Activated CD8-positive, alpha-beta T cell treated with anti-CD3 and anti-CD28 coated beads for 36 hours (primary cell): ENCODE data around the gene DOK3. TPM values are rescaled to one million over a fixed set of nuclear protein-coding genes. Genes with fewer than 3 reads are reported as not detected.

Experiments
- ATAC-seq: fragments of 200-7000 bp; cut with Tn5 transposase; one replicate; pipeline ENCODE4 v1.10.0; 2021; ENCODE audit warnings: mild to moderate bottlenecking, moderate library complexity
- CTCF ChIA-PET: fragments of 350-600 bp; sonication (Branson Sonifier 250); formaldehyde crosslinking; loops from one replicate; lab custom pipeline; 2021; ENCODE audit warnings: antibody characterized with exemption; lab: Charles Lee
- POLR2A ChIA-PET: fragments of 350-600 bp; sonication (Branson Sonifier 250); formaldehyde crosslinking; loops from one replicate; lab custom pipeline; 2021; ENCODE audit warnings: antibody characterized with exemption; lab: Charles Lee
- DNase-seq: peaks from one replicate; pipeline ENCODE4 v3.0.0-alpha.2; 2020
- H3K27ac Mint-ChIP-seq: one replicate; pipeline ENCODE4 v1.8.0; 2021; ENCODE audit warnings: mild to moderate bottlenecking, mixed read lengths
- H3K27me3 Mint-ChIP-seq: one replicate; pipeline ENCODE4 v1.8.0; 2021; ENCODE audit warnings: mixed read lengths
- H3K36me3 Mint-ChIP-seq: one replicate; pipeline ENCODE4 v1.8.0; 2021; ENCODE audit warnings: low read depth, mixed read lengths
- H3K4me1 Mint-ChIP-seq: one replicate; pipeline ENCODE4 v1.8.0; 2021; ENCODE audit warnings: low read depth, mixed read lengths
- H3K4me3 Mint-ChIP-seq: one replicate; pipeline ENCODE4 v1.8.0; 2021; ENCODE audit warnings: mild to moderate bottlenecking, moderate library complexity, mixed read lengths
- H3K9me3 Mint-ChIP-seq: one replicate; pipeline ENCODE4 v1.8.0; 2021; ENCODE audit warnings: mixed read lengths
- CTCF ChIP-seq: fragments of 200-600 bp; IDR thresholded peaks from one replicate; pipeline ENCODE4 v1.8.0; 2022; ENCODE audit warnings: antibody characterized with exemption, mild to moderate bottlenecking
- intact Hi-C: fragments of 100-400 bp; cut with micrococcal nuclease; formaldehyde crosslinking; loops from one replicate; pipeline ENCODE4 v1.10.0; 2022
- total RNA-seq, 2 experiments: library from RNA; stranded (reverse); gene quantifications; one replicate each; pipeline ENCODE4 v1.2.3, GENCODE V29; 2021

Gene DOK3
- total RNA-seq, 2 experiments from 2014 or later, result 7.4 to 8.0 TPM

DNA sequence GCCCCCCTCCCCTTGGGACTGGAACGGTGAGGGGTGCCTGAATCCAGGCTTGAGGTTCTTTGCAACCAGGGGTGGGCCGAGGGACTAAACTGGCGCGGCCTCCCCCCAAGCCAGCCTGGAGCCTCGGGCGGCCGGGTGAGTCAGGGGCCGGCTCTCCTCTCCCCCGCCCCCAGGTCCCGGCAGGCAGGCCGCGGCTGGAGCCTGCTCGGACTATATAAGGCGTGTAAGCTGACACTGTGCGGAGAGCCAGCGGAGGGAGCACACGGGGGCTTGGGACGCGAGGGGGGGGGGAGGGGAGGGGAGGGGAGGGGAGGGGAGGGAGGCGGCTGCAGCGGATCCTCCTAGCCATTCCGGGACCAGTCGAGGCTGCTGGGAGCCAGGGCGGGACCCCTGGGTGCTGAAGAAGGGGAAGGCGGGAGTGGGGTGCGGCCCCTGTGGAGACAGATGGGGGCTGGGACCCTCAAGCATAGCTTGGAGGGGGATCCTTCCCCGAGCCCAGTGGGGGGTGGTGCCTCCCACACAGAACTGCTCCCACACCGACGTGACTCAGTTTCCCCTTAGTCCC is 12.8 kb downstream of the DOK3 start:
- Mint-ChIP-seq H3K36me3 (peaks cover 13% of the 10 kb centered on the region), H3K9me3 (no peaks in the 10 kb centered on the region), H3K4me3 (peak overlapping the region; percentile 79), H3K4me1 (peaks cover 38% of the 10 kb centered on the region), H3K27me3 (peaks cover 11% of the 10 kb centered on the region), H3K27ac (peak overlapping the region; percentile 49)
- ChIA-PET CTCF (interaction anchor here (0.6 to 4.8 kb wide), 16 partner anchors 12 to 187 kb away, joined by 3 to 30 read pairs (median 4); partner anchors contain the start of gene MXD3), POLR2A (interaction anchor here (0.8 to 7.1 kb wide), 8 partner anchors 9 to 107 kb away, joined by 3 to 130 read pairs (median 6); partner anchors contain the start of genes DBN1 and DDX41)
- intact Hi-C loops, result loop anchor here (2.0 to 5.0 kb wide), 3 partner anchors 40 to 185 kb away; partner anchors contain the start of gene MXD3
- DNase-seq (peak; percentile 50), ATAC-seq (peak; percentile 2)
- no peak for TF ChIP-seq CTCF

- ChIA-PET CTCF (interaction anchor here (1.2 to 4.8 kb wide), 7 partner anchors 12 to 106 kb away, joined by 3 to 30 read pairs (median 12); no protein-coding TSS in a partner anchor), POLR2A (interaction anchor here (0.8 to 7.1 kb wide), 9 partner anchors 8 to 107 kb away, joined by 3 to 130 read pairs (median 5); partner anchors contain the start of gene DBN1)
- H3K4me1 Mint-ChIP-seq, result peaks cover 38% of the 10 kb centered on the region
- H3K36me3 Mint-ChIP-seq, result peaks cover 15% of the 10 kb centered on the region
- intact Hi-C loops, result loop anchor here (2.0 to 5.0 kb wide), 3 partner anchors 39 to 184 kb away; partner anchors contain the start of gene MXD3
- no peak overlapping the region for H3K27ac Mint-ChIP-seq
- peaks cover 11% of the 10 kb centered on the region for H3K27me3 Mint-ChIP-seq
- no peaks in the 10 kb centered on the region for H3K9me3 Mint-ChIP-seq
- H3K4me3 Mint-ChIP-seq, result peak overlapping the region; percentile 71
- DNase-seq (no peak), ATAC-seq (no peak)
- TF ChIP-seq CTCF, result peak; percentile 47
Observed at GRCh38 chr5:177496070-177496726, 13.4 kb downstream of the DOK3 start.

DNA sequence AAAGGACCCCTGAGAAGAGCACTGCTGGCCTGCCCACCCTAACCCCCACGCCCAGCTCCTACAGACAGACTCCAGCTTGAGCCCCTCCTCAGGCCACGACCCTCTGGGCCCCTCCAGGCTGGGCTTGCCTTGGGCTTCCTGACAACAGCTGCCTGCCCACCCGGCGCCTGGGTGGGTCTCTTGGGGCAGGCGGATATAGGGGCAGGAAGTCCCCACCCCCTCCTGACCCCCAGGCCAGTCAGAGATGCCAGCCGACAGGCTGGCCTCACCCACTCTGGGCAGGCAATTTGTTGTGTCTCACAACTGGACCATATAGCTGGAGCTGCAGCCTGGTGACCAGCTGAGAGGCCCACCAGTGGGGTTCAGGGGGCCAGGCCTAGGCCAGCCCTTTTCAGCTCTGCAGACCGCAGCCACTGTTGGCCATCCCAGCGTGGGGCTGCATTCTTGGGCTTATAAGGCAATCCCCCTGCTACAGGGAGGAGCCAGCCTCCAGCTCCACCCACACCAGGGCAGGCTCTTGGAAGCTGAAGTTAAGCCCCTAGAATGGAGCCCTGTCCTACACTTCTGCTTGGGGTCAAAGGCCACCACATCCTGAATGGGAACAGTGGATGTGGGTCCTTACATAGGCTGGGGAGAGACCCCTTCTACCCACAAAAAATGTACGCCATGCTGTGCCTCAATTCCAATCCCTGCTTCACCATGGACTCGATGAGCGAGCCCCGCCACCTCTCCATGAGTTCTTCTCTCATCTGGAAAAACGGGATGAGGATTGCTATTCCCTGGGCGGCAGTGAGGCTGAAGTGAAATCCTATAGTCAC is 14.2 kb downstream of the DOK3 start:
- Mint-ChIP-seq H3K27me3 (peaks cover 11% of the 10 kb centered on the region), H3K9me3 (no peaks in the 10 kb centered on the region), H3K4me1 (peaks cover 38% of the 10 kb centered on the region), H3K4me3 (peak overlapping the region; percentile 71), H3K27ac (peak overlapping the region; percentile 78), H3K36me3 (peaks cover 20% of the 10 kb centered on the region)
- peak; percentile 46 for DNase-seq
- TF ChIP-seq CTCF, result no peak
- intact Hi-C loops, result loop anchor here (2.0 to 5.0 kb wide), 3 partner anchors 38 to 183 kb away; partner anchors contain the start of gene MXD3
- ChIA-PET POLR2A (interaction anchor here (1.0 to 7.1 kb wide), 7 partner anchors 9 to 96 kb away, joined by 3 to 130 read pairs (median 4); partner anchors contain the start of genes DBN1 and TMED9), CTCF (interaction anchor here (1.2 to 4.8 kb wide), 8 partner anchors 13 to 186 kb away, joined by 3 to 30 read pairs (median 5); no protein-coding TSS in a partner anchor)
- ATAC-seq, result no peak

DNA sequence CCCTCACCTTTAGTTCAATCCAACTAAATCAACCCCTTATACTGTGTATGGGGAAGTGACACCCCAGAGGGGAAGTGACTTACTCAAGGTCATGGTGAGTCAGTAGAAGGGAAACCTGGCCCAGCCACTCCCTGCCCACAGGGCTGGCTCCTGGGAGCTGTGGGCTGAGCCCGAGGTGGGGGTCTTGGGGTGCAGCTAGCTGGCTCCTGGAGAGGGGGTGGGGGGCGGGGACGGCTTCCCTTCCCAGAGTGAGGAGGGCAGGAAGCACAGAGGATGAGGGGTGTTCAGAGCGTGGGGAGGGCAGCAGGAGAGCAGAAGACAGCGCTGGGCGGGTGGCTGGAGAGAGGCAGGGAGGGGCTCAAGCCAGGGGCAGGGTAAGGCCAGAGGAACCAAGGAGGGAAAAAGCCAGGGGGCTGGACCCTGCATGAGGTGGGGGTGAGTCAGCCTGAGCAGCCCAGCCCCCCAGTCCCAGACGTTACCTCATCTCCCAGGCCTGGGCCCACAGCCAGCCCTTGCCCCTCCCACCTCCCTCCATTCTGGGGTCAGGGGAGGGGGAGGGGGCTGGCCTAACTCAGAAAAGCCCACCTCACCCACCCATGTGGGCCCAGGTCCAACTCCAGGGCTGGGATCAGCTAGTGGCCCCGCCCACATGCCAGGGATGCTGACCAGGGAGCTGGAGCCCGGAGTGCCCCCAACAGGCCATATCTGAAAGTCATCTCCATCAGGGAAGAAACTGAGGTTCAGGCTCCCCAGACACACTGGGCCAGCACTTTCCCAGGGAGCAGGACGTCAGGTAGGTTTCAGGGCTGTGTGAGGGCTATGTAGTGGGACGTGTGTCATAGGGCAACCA is 15.1 kb downstream of the DOK3 start:
- ChIA-PET CTCF (interaction anchor here (0.7 to 4.8 kb wide), 7 partner anchors 18 to 185 kb away, joined by 3 to 30 read pairs (median 5); no protein-coding TSS in a partner anchor), POLR2A (interaction anchor here (0.6 to 7.1 kb wide), 8 partner anchors 8 to 130 kb away, joined by 3 to 130 read pairs (median 4); partner anchors contain the start of genes DBN1 and TMED9)
- Mint-ChIP-seq H3K27ac (peak overlapping the region; percentile 78), H3K36me3 (peaks cover 26% of the 10 kb centered on the region), H3K9me3 (no peaks in the 10 kb centered on the region), H3K4me3 (no peak overlapping the region), H3K27me3 (peaks cover 8% of the 10 kb centered on the region), H3K4me1 (peaks cover 38% of the 10 kb centered on the region)
- intact Hi-C loops, result loop anchor here (5.0 kb wide), 2 partner anchors 37 to 182 kb away; partner anchors contain the start of gene MXD3
- ATAC-seq (peak; percentile 47), DNase-seq (peak; percentile 65)
- no peak for TF ChIP-seq CTCF
